Right lobe of liver (tissue), 4 donors: ENCODE data around the gene TCEANC.

ENCODE experiments used
- CTCF ChIP-seq, 4 donors: fragments of 200-600 bp in 3 of 4; fragments of 450-650 bp in 1 of 4; IDR thresholded peaks; one replicate each; pipeline versions ENCODE4 v1.5.1 to v1.8.0; 2016 to 2022; ENCODE audit warnings: antibody characterized with exemption in 4 of 4, mild to moderate bottlenecking in 2 of 4
- POLR2A ChIP-seq: fragments of 450-650 bp; IDR thresholded peaks from one replicate; pipeline ENCODE4 v1.6.1; 2017; ENCODE audit warnings: antibody characterized with exemption, mild to moderate bottlenecking
- donor health status: DM: no; HTN: no; CAD: no.
- donor health status: DM: no; HTN: no; CAD: no.
- donor health status: DM: no; HTN: yes; CAD: no.

- no peak for TF ChIP-seq CTCF (IDR thresholded peaks at IDR 0.05)
- TF ChIP-seq POLR2A, result no peak
These were observed 28.7 kb downstream of the TCEANC start for GRCh38 chrX:13681595-13681994.
